ENCODE data around the gene PTPRN2. TPM values are rescaled to one million over a fixed set of nuclear protein-coding genes. Genes with fewer than 3 reads are reported as not detected.

PTPRN2 gene
- total RNA-seq, 1 donor, result 0.09 TPM

- no peak for TF ChIP-seq CTCF (IDR thresholded peaks at IDR 0.05; ENCODE audit: insufficient read depth, low read length)
- H3K4me3 ChIP-seq (ENCODE audit: low read depth, low read length), result no peak overlapping the region
- DNase-seq (ENCODE audit: low read depth), result no peak
Measured at GRCh38 chr7:158392251-158392650, 195.4 kb downstream of the PTPRN2 start.

GRCh38 chr7:158391541-158391940 is 196.1 kb downstream of the PTPRN2 start:
- H3K4me3 ChIP-seq (ENCODE audit: low read depth, low read length), result no peak overlapping the region
- DNase-seq (ENCODE audit: low read depth), result no peak
- TF ChIP-seq CTCF (IDR thresholded peaks at IDR 0.05; ENCODE audit: insufficient read depth, low read length), result no peak

DNA sequence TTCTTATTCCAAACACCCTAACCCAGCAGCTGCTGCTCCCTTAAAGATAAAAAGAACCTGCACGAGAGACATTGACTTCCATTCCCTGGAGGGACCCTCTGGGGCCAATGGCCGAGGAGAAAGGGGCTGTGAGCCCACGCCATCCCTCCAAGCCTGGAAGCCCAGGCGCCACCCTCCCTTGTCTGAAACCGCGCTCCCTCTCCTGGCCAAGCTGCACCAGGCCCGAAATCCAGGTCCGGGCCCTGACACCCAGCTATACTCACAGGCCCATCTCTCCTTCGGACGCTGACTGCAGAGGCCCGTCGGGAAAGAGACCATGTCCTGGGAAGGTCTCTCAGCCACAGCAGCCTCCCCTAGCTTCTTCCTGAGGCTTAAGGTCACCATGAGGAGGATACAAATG is 196.5 kb downstream of the PTPRN2 start:
- H3K4me3 ChIP-seq (ENCODE audit: low read depth, low read length), result no peak overlapping the region
- no peak for DNase-seq (ENCODE audit: low read depth)
- no peak for TF ChIP-seq CTCF (IDR thresholded peaks at IDR 0.05; ENCODE audit: insufficient read depth, low read length)

- H3K4me3 ChIP-seq (ENCODE audit: low read depth, low read length), result no peak overlapping the region
- DNase-seq (ENCODE audit: low read depth), result no peak
Measured at GRCh38 chr7:158390460-158390859, 197.2 kb downstream of the PTPRN2 start.

GRCh38 chr7:158389514-158390425 is 197.9 kb downstream of the PTPRN2 start:
- no peak overlapping the region for H3K4me3 ChIP-seq (ENCODE audit: low read depth, low read length)
- no peak for DNase-seq (ENCODE audit: low read depth)
- TF ChIP-seq CTCF (IDR thresholded peaks at IDR 0.05; ENCODE audit: insufficient read depth, low read length), result no peak

More at GRCh38 chr7:158390460-158390859, 197.2 kb downstream of the PTPRN2 start:
- TF ChIP-seq CTCF (IDR thresholded peaks at IDR 0.05; ENCODE audit: insufficient read depth, low read length), result no peak

DNA sequence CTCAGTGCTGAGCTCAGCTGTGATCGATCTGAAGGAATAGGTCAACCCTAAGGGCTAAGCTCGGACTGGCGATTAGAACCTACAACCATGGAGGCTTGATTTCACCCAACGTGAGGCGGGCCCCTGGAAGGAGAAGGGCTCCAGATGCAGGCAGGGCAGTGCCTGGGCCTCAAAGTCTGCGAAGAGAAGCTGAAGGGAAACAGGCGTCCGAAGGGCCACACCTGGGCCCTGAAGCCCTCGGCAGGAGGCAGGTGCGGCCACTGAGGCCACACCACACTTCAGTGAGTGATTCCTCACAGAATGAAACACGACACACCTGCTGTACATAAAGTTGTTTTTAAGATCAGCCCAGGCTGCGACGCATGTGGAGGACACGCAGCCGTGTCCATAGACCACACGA is 198.7 kb downstream of the PTPRN2 start:
- no peak overlapping the region for H3K4me3 ChIP-seq (ENCODE audit: low read depth, low read length)
- no peak for DNase-seq (ENCODE audit: low read depth)
- no peak for TF ChIP-seq CTCF (IDR thresholded peaks at IDR 0.05; ENCODE audit: insufficient read depth, low read length)

Measured in fibroblast of the aortic adventitia (primary cell).